SKM-1 treated with dmso at 0.1 percent for 144 hours (cell line): Measurements from ENCODE around the gene SNRPA.
"Not testable (repeated sequence)": the region's sequence is repeated elsewhere in the genome, so short reads cannot be mapped to it uniquely, and the experiment has no call there.

Experiments
- DNase-seq: peaks from one replicate; lab custom pipeline; 2025; ENCODE audit not compliant: unreplicated experiment; lab: John Stamatoyannopoulos, UW

The SNRPA gene

GRCh38 chr19:40744554-40745401 lies 6.2 kb upstream of the SNRPA start:
- no peak for DNase-seq

GRCh38 chr19:40745402-40745780 lies 5.6 kb upstream of the SNRPA start:
- no peak for DNase-seq

GRCh38 chr19:40747536-40747935 lies 3.5 kb upstream of the SNRPA start:
- no peak for DNase-seq

GRCh38 chr19:40750058-40750873 lies 737 bp upstream of the SNRPA start, which contains the start of gene ACTMAP:
Gene ACTMAP (minus strand): TSS chr19:40750477. CDS start chr19:40749803, 674 bp downstream.
- DNase-seq, result peak; percentile 99

DNA sequence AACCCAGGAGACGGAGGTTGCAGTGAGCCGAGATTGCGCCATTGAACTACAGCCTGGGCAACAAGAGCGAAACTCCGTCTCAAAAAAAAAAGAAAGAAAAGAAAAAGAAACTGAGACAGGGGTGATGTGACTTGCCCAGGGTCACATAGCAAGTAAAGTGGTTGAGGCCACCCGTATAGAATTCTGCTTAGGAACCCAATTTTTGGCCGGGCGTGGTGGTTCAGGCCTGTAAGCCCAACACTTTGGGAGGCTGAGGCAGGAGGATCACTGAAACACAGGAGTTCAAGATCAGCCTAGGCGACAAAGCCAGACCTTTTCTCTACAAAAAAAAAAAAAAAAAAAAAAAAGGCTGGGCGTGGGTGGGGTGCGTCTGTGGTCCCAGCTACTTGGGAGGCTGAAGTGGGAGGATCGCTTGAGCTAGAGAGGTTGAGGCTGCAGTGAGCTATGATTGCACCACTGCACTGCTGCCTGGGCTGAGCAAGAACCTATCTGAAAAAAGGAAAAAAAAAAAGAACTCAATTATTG lies 1.3 kb downstream of the SNRPA start:
- no peak for DNase-seq

DNA sequence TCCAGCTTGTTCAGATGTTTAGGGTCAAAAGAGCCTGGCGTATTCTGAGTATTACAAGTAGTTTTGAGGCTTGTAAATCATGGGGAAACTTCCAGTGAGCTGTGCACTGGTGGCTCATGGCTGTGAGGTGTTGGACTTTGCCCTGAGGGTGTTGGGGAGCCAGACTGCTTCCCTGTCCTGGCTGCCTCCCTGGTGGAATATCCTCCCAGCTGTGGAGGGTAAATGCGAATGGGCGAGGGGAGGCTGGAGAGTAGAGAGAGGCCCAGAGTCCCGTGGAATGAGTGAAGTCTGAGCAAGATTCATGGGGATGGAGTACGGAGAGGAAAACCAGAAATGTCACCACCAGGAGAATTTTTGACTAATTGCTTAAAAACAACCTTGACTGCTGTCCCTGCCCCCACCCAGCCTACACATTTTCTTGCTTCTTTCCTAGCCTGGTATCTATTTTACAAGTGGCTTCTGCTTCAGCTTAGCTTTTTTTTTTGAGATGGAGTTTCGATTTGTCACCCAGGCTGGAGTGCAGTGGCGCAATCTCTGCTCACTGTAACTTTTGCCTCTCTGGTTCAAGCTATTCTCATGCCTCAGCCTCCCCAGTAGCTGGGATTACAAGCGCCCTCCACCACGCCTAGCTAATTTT lies 3.7 kb downstream of the SNRPA start:
- DNase-seq, result no peak

DNA sequence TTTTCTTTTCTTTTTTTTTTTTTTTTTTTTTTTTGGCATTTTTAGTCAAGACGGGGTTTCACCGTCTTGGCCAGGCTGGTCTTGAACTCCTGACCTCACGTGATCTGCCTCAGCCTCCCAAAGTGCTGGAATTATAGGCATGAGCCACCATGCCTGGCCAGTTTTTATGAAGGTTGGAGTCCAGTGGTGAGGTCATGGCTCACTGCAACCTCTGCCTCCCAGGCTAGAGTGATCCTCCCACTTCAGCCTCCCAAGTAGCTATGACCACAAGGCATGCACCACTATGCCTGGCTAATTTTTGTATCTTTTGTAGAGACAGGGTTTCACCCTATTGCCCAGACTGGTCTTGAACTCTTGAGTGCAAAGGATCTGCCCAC lies 4.2 kb downstream of the SNRPA start:
- no peak for DNase-seq

- no peak for DNase-seq
Observed at GRCh38 chr19:40755791-40756190, 4.8 kb downstream of the SNRPA start.

- no peak for DNase-seq
Observed at GRCh38 chr19:40756502-40757110, 5.6 kb downstream of the SNRPA start.

- no peak for DNase-seq
Observed at GRCh38 chr19:40758491-40758890, 7.5 kb downstream of the SNRPA start.

- DNase-seq, result no peak
Observed at GRCh38 chr19:40759352-40759751, 8.3 kb downstream of the SNRPA start.

DNA sequence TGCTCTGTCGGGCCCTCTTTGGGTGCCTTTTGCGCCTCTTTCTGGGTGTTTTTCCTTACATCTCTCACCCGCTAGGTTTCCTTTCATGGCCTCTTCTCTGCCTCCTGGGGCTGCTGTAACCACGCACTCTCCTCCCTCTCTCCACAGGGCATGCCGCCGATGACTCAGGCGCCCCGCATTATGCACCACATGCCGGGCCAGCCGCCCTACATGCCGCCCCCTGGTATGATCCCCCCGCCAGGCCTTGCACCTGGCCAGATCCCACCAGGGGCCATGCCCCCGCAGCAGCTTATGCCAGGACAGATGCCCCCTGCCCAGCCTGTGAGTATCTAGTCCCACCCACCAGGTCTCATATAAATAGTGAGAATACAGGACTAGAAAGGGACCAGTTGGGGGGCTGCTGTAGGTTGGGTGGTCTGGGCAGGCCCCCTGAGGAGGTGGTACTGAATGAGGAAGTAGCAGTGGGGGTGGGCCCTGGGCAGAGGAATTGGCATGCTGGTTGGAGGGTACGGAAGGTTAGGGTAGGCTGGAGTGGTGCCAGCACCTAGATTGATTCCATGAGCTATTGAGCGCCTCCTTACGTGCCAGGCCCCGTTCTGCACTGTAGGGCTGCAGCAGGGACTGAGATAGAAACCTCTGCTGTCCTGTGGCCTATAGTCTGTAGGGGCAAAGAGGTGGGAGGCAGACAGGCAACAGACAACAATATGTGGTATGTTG lies 11.9 kb downstream of the SNRPA start:
- DNase-seq, result no peak

DNA sequence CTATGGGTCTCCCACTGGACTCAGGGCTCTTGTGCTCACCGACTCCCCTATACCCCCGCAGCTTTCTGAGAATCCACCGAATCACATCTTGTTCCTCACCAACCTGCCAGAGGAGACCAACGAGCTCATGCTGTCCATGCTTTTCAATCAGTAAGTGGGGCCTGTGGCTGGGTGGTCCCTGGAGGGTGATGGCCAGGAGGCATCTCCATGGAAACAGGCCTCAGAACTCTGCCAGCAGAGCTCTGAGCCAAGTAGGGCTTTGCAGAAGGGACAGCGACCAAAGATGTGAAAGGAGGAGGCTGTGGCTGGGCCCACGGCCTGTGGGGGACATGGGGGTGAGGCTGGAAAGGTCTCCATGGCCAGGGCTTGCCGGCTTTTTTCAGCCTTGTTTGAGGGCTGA lies 12.5 kb downstream of the SNRPA start:
- DNase-seq, result no peak

GRCh38 chr19:40763963-40764362 lies 13.0 kb downstream of the SNRPA start:
- DNase-seq, result no peak

DNA sequence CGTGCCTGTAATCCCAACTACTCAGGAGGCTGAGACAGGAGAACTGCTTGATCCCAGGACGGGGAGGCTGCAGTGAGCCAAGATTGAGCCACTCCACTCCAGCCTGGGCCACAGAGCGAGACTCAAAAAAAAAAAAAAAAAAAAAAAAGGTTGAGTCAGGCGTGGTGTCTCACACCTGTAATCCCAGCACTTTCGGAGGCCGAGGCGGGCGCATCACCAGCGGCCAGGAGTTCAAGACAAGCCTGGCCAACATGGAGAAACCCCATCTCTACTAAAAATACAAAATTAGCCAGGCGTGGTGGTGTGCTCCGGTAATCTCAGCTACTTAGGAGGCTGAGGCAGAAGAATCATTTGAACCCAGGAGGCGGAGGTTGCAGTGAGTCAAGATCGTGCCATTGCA lies 15.4 kb downstream of the SNRPA start:
- DNase-seq, result not testable (repeated sequence)

- no peak for DNase-seq
Observed at GRCh38 chr19:40768869-40769268, 17.9 kb downstream of the SNRPA start.

- DNase-seq, result not testable (repeated sequence)
Observed at GRCh38 chr19:40771101-40771862, 20.3 kb downstream of the SNRPA start.

DNA sequence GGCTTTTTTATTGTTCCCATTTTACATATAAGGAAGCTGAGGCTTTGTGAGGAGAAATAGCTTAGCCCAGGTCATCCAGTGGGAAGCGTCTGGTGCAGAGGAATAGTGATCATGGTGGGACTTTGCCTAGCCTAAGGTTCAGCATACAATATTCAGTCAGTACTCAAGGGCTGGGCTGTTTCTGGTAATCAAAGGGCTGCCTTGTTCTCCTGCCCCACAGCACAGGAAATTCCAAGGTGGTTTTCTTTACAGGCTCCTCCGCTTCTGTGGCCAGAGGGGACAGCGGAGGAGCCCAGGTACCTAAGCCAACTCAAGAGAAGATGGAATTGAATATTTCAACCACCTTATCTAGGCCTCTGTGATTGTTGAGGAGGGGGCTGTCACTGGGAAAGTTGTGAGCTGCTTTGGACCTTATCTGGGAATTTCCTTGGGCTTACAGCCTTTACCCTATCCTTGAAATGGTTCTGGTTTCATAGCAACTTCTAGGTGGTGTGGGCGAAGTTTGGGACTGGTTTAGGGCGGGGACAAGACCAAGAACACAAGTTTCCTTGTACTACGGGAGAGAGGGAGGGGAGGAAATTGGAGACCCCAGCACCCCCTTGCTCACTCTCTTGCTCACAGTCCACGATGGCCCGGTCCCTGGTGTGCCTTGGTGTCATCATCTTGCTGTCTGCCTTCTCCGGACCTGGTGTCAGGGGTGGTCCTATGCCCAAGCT lies 24.1 kb downstream of the SNRPA start, which contains the start of gene MIA:
TSS of gene MIA (plus strand) at position 606 of the 716 bp plus-strand sequence. CDS start at position 628, 22 bp downstream.
- DNase-seq, result no peak

GRCh38 chr19:40775632-40776022 lies 24.6 kb downstream of the SNRPA start:
- no peak for DNase-seq
